Measurements from ENCODE around the gene CLK4. TPM values are rescaled to one million over a fixed set of nuclear protein-coding genes. Genes with fewer than 3 reads are reported as not detected.

The CLK4 gene
- total RNA-seq, 1 experiment from 2014 or later: 23.8 TPM

GRCh38 chr5:178590141-178590923 is 36.5 kb downstream of the CLK4 start, which contains the start of gene COL23A1:
Gene COL23A1, minus strand, starts transcription at chr5:178590393.
- CTCF ChIA-PET: no interaction called here
- Histone ChIP-seq H3K9me2 (replicated peaks; ENCODE audit: low read length) (no peaks in the 10 kb centered on the region), H3K79me2 (ENCODE audit: low read length) (no peaks in the 10 kb centered on the region), H3K4me3 (ENCODE audit: low read length) (peak within 1 kb of the TSS; percentile 47; the same call in 1 of the 2 replicates), H3K27me3 (ENCODE audit: low read length) (peaks cover 44% of the 10 kb centered on the region), H3K27ac (ENCODE audit: low read length) (no peak within 1 kb of the TSS), H3K4me2 (ENCODE audit: low read length) (peak within 1 kb of the TSS; percentile 77), H3F3A (ENCODE audit: low read length, unreplicated experiment) (no peaks in the 10 kb centered on the region), H2AFZ (ENCODE audit: low read length) (no peak within 1 kb of the TSS), H3K9me3 (ENCODE audit: low read length) (peaks cover 10% of the 10 kb centered on the region), H4K20me1 (ENCODE audit: low read length) (no peaks in the 10 kb centered on the region), H3K9ac (ENCODE audit: low read length) (no peak within 1 kb of the TSS), H3K36me3 (ENCODE audit: low read depth, low read length) (peaks cover 10% of the 10 kb centered on the region; the same call in 1 of the 2 replicates), H3K4me1 (ENCODE audit: insufficient read depth, low read length) (no peaks in the 10 kb centered on the region; the same call in 1 of the 2 replicates)
- POLR2A ChIA-PET (ENCODE audit: unreplicated experiment): no interaction called here
- BruUV-seq (replicated peaks): no TSS peak
- peak; percentile 33 for ATAC-seq
- DNase-seq: peak; percentile 40
- no peak; the same call in 1 of the 2 replicates for TF ChIP-seq EZH2phosphoT487 (IDR thresholded peaks at IDR 0.05; ENCODE audit: borderline replicate concordance, low read length)
- TF ChIP-seq EZH2 (IDR thresholded peaks at IDR 0.05; ENCODE audit: low read length, unreplicated experiment): peak; percentile 42
- TF ChIP-seq, protein P1, sequence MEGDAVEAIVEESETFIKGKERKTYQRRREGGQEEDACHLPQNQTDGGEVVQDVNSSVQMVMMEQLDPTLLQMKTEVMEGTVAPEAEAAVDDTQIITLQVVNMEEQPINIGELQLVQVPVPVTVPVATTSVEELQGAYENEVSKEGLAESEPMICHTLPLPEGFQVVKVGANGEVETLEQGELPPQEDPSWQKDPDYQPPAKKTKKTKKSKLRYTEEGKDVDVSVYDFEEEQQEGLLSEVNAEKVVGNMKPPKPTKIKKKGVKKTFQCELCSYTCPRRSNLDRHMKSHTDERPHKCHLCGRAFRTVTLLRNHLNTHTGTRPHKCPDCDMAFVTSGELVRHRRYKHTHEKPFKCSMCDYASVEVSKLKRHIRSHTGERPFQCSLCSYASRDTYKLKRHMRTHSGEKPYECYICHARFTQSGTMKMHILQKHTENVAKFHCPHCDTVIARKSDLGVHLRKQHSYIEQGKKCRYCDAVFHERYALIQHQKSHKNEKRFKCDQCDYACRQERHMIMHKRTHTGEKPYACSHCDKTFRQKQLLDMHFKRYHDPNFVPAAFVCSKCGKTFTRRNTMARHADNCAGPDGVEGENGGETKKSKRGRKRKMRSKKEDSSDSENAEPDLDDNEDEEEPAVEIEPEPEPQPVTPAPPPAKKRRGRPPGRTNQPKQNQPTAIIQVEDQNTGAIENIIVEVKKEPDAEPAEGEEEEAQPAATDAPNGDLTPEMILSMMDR (conservative IDR thresholded peaks at IDR 0.05; ENCODE audit: low read depth, low read length): peak; percentile 85
- intact Hi-C loops (cut with micrococcal nuclease): loop anchor here (2.0 kb wide), 1 partner anchor 310 kb away; no protein-coding TSS in a partner anchor

- no peak for TF ChIP-seq EZH2phosphoT487 (IDR thresholded peaks at IDR 0.05; ENCODE audit: borderline replicate concordance, low read length)
- no peak for TF ChIP-seq EZH2 (IDR thresholded peaks at IDR 0.05; ENCODE audit: low read length, unreplicated experiment)
- TF ChIP-seq, protein P1 (conservative IDR thresholded peaks at IDR 0.05; ENCODE audit: low read depth, low read length): no peak
- H3K79me2 ChIP-seq (ENCODE audit: low read length): no peaks in the 10 kb centered on the region
- H2AFZ ChIP-seq (ENCODE audit: low read length): no peak overlapping the region
- no TSS peak for BruUV-seq (replicated peaks)
- H3K4me3 ChIP-seq (ENCODE audit: low read length): no peak overlapping the region
- H3F3A ChIP-seq (ENCODE audit: low read length, unreplicated experiment): no peaks in the 10 kb centered on the region
- H3K9me3 ChIP-seq (ENCODE audit: low read length): 0 out of 2 replicates have a peak, but pooled peaks cover under 1% of the 10 kb centered on the region
- ChIA-PET CTCF (no interaction called here), POLR2A (ENCODE audit: unreplicated experiment) (no interaction called here)
- H3K27me3 ChIP-seq (ENCODE audit: low read length): peaks cover 44% of the 10 kb centered on the region
- no peak overlapping the region for H3K4me2 ChIP-seq (ENCODE audit: low read length)
- ATAC-seq (peak; percentile 35), DNase-seq (no peak)
- no peaks in the 10 kb centered on the region for H3K9me2 ChIP-seq (replicated peaks; ENCODE audit: low read length)
- intact Hi-C loops (cut with micrococcal nuclease): loop anchor here (2.0 kb wide), 1 partner anchor 309 kb away; no protein-coding TSS in a partner anchor
- H3K27ac ChIP-seq (ENCODE audit: low read length): no peak overlapping the region
- H4K20me1 ChIP-seq (ENCODE audit: low read length): no peaks in the 10 kb centered on the region
- H3K4me1 ChIP-seq (ENCODE audit: insufficient read depth, low read length): no peaks in the 10 kb centered on the region; the same call in 1 of the 2 replicates
- H3K36me3 ChIP-seq (ENCODE audit: low read depth, low read length): peaks cover 2% of the 10 kb centered on the region; the same call in 1 of the 2 replicates
- no peak overlapping the region for H3K9ac ChIP-seq (ENCODE audit: low read length)
These were observed 37.4 kb downstream of the CLK4 start for GRCh38 chr5:178589180-178590140.
